H1 (cell line): ENCODE results near the gene ZNF232. TPM values are rescaled to one million over a fixed set of nuclear protein-coding genes. Genes with fewer than 3 reads are reported as not detected.

ENCODE experiments used
- CTCF ChIA-PET: fragments of 300-600 bp; sonication (Branson Sonifier 250); formaldehyde crosslinking; loops from one replicate; lab custom pipeline; 2021; ENCODE audit not compliant: partially characterized antibody; lab: Charles Lee
- POLR2A ChIA-PET: fragments of 300-600 bp; sonication (Branson Sonifier 250); formaldehyde crosslinking; loops from one replicate; lab custom pipeline; 2021; ENCODE audit warnings: inconsistent platforms; ENCODE audit not compliant: partially characterized antibody; lab: Charles Lee
- DNase-seq, 2 experiments: peaks; one replicate each; pipeline versions ENCODE4 v3.0.0 to v3.0.0-alpha.2; 2010 to 2022; ENCODE audit warnings: low spot score in 2 of 2, low read depth in 1 of 2, mixed read lengths in 1 of 2
- FAIRE-seq: peaks from 2 replicates; lab custom pipeline; 2011; peaks lifted over from hg19 to GRCh38; lab: Jason Lieb, UNC
- H2AFZ ChIP-seq: 2 replicates; pipeline ENCODE4 v1.8.1; 2012; ENCODE audit warnings: low read length, inconsistent platforms
- H2AK5ac ChIP-seq: 2 replicates; pipeline ENCODE4 v1.6.1; 2013; ENCODE audit warnings: low read depth, low read length
- H2BK120ac ChIP-seq: replicated peaks from 2 replicates; pipeline ENCODE3; 2013; ENCODE audit warnings: low read depth, low read length, inconsistent platforms
- H2BK12ac ChIP-seq: 2 replicates; pipeline ENCODE4 v1.6.1; 2013; ENCODE audit warnings: low read depth, low read length
- H2BK15ac ChIP-seq: 2 replicates; pipeline ENCODE4 v1.6.1; 2013; ENCODE audit warnings: low read length
- H2BK20ac ChIP-seq: 2 replicates; pipeline ENCODE4 v1.6.1; 2013; ENCODE audit warnings: low read length
- H2BK5ac ChIP-seq: 2 replicates; pipeline ENCODE4 v1.6.1; 2013; ENCODE audit warnings: low read depth, low read length
- H3K14ac ChIP-seq: 2 replicates; pipeline ENCODE4 v1.6.1; 2013; ENCODE audit warnings: inconsistent platforms; ENCODE audit not compliant: insufficient read length
- H3K18ac ChIP-seq: 2 replicates; pipeline ENCODE4 v1.6.1; 2013; ENCODE audit warnings: low read length; ENCODE audit errors: extremely low read depth
- H3K23ac ChIP-seq: 2 replicates; pipeline ENCODE4 v1.6.1; 2013; ENCODE audit warnings: inconsistent platforms; ENCODE audit not compliant: insufficient read length
- H3K23me2 ChIP-seq: 2 replicates; pipeline ENCODE4 v1.6.1; 2013; ENCODE audit warnings: low read depth, low read length
- H3K27ac ChIP-seq: 2 replicates; pipeline ENCODE4 v1.6.1; 2011; ENCODE audit warnings: low read depth, low read length, inconsistent platforms
- H3K27me3 ChIP-seq, 4 experiments: replicated peaks in 1 of 4; 1 replicate in 1 of 4; 2 replicates in 3 of 4; pipeline versions ENCODE4 v1.6.1 to v1.8.1; 2011 to 2013; ENCODE audit warnings: low read length in 3 of 4, mild to moderate bottlenecking in 3 of 4, inconsistent platforms in 2 of 4, mixed read lengths in 2 of 4, moderate library complexity in 1 of 4; ENCODE audit not compliant: control insufficient read depth in 3 of 4, insufficient read depth in 3 of 4; ENCODE audit errors: extremely low read depth in 1 of 4
- H3K36me3 ChIP-seq, 4 experiments: 2 replicates each; pipeline versions ENCODE4 v1.6.1 to v1.8.1; 2011 to 2013; ENCODE audit warnings: mild to moderate bottlenecking in 4 of 4, low read length in 3 of 4, moderate library complexity in 2 of 4, control low read depth in 1 of 4, inconsistent platforms in 1 of 4; ENCODE audit not compliant: insufficient read depth in 4 of 4, control insufficient read depth in 2 of 4
- H3K4ac ChIP-seq: replicated peaks from 2 replicates; pipeline ENCODE3; 2013; ENCODE audit warnings: low read length, low read depth, mixed read lengths, inconsistent platforms; ENCODE audit not compliant: insufficient read length
- H3K4me1 ChIP-seq, 4 experiments: replicated peaks in 1 of 4; 1 replicate in 1 of 4; 2 replicates in 3 of 4; pipeline versions ENCODE4 v1.6.1 to v1.8.1; 2011 to 2013; ENCODE audit warnings: low read length in 3 of 4, inconsistent platforms in 2 of 4, mixed read lengths in 1 of 4; ENCODE audit not compliant: insufficient read depth in 4 of 4, control insufficient read depth in 3 of 4
- H3K4me2 ChIP-seq, 2 experiments: 2 replicates each; pipeline versions ENCODE4 v1.6.1 to v1.8.1; 2011 to 2013; ENCODE audit warnings: low read depth in 2 of 2, low read length in 2 of 2, control low read depth in 1 of 2, inconsistent platforms in 1 of 2, mild to moderate bottlenecking in 1 of 2; ENCODE audit not compliant: insufficient read depth in 1 of 2
- H3K4me3 ChIP-seq, 4 experiments: fragments of 200-600, 300-600 bp in 1 of 4; sonication (generic), shearing (Covaris generic), sonication (Bioruptor Twin) in 1 of 4; 2 replicates each; pipeline versions ENCODE4 v1.5.1 to v1.8.1; 2011 to 2016; ENCODE audit warnings: low read length in 4 of 4, low read depth in 3 of 4, control low read depth in 2 of 4, inconsistent platforms in 2 of 4, mild to moderate bottlenecking in 2 of 4, mixed read lengths in 1 of 4, moderate library complexity in 1 of 4; ENCODE audit not compliant: insufficient read depth in 2 of 4; ENCODE audit errors: extremely low read depth in 1 of 4
- H3K56ac ChIP-seq: replicated peaks from 2 replicates; pipeline ENCODE3; 2013; ENCODE audit warnings: low read depth, mild to moderate bottlenecking, mixed read lengths, low read length, inconsistent platforms; ENCODE audit not compliant: insufficient read length
- H3K79me1 ChIP-seq: 2 replicates; pipeline ENCODE4 v1.6.1; 2013; ENCODE audit warnings: low read depth, low read length, control low read depth
- H3K79me2 ChIP-seq, 2 experiments: 2 replicates each; pipeline versions ENCODE4 v1.6.1 to v1.8.1; 2012 to 2013; ENCODE audit warnings: low read length in 2 of 2, mild to moderate bottlenecking in 2 of 2, inconsistent platforms in 1 of 2; ENCODE audit not compliant: insufficient read depth in 2 of 2, control insufficient read depth in 1 of 2
- H3K9ac ChIP-seq, 4 experiments: replicated peaks in 1 of 4; 1 replicate in 1 of 4; 2 replicates in 3 of 4; pipeline versions ENCODE4 v1.6.1 to v1.8.1; 2011 to 2013; ENCODE audit warnings: low read depth in 3 of 4, low read length in 3 of 4, control low read depth in 2 of 4, mild to moderate bottlenecking in 2 of 4, moderate library complexity in 2 of 4, inconsistent platforms in 1 of 4; ENCODE audit errors: extremely low read depth in 1 of 4
- H3K9me3 ChIP-seq, 2 experiments: 2 replicates each; pipeline versions ENCODE4 v1.6.1 to v1.8.1; 2012 to 2013; ENCODE audit warnings: mild to moderate bottlenecking in 2 of 2, moderate library complexity in 2 of 2, control low read depth in 1 of 2, inconsistent platforms in 1 of 2, low read depth in 1 of 2, low read length in 1 of 2, mixed read lengths in 1 of 2; ENCODE audit not compliant: insufficient read depth in 2 of 2
- H4K20me1 ChIP-seq, 2 experiments: replicated peaks in 1 of 2; 2 replicates each; pipeline versions ENCODE3 to v1.8.1; 2011 to 2013; ENCODE audit warnings: inconsistent platforms in 2 of 2, low read length in 2 of 2, mild to moderate bottlenecking in 1 of 2; ENCODE audit not compliant: insufficient read depth in 2 of 2, control insufficient read depth in 1 of 2
- H4K5ac ChIP-seq: 2 replicates; pipeline ENCODE4 v1.6.1; 2013; ENCODE audit warnings: low read length, low read depth, mixed read lengths, inconsistent platforms; ENCODE audit not compliant: insufficient read length
- H4K8ac ChIP-seq: 2 replicates; pipeline ENCODE4 v1.8.0; 2013; ENCODE audit warnings: mild to moderate bottlenecking, moderate library complexity, low read length, inconsistent platforms; ENCODE audit not compliant: insufficient read depth; ENCODE audit errors: extremely low read depth
- H4K91ac ChIP-seq: replicated peaks from 2 replicates; pipeline ENCODE3; 2013; ENCODE audit warnings: low read length, mixed read lengths, inconsistent platforms; ENCODE audit not compliant: insufficient read length
- CREB1 ChIP-seq: IDR thresholded peaks from 2 replicates; pipeline ENCODE4 v1.6.1; 2012; ENCODE audit warnings: inconsistent platforms
- EP300 ChIP-seq, 2 experiments: IDR thresholded peaks; 1 replicate in 1 of 2; 2 replicates in 1 of 2; pipeline ENCODE4 v1.6.1; 2011 to 2012; ENCODE audit warnings: low read depth in 2 of 2, low read length in 2 of 2, mild to moderate bottlenecking in 2 of 2, borderline replicate concordance in 1 of 2, inconsistent platforms in 1 of 2, moderate library complexity in 1 of 2
- RAD21 ChIP-seq, 2 experiments: IDR thresholded peaks in 1 of 2; conservative IDR thresholded peaks in 1 of 2; 2 replicates each; pipeline ENCODE4 v1.6.1; 2011; ENCODE audit warnings: low read depth in 2 of 2, low read length in 2 of 2, improper control_type of control experiment in 1 of 2, inconsistent platforms in 1 of 2, mild to moderate bottlenecking in 1 of 2, moderate library complexity in 1 of 2
- TAF1 ChIP-seq: IDR thresholded peaks from 2 replicates; pipeline ENCODE4 v1.6.1; 2011; ENCODE audit warnings: mild to moderate bottlenecking, low read depth, low read length
- TEAD4 ChIP-seq: IDR thresholded peaks from 2 replicates; pipeline ENCODE4 v1.6.1; 2012; ENCODE audit warnings: low read depth, low read length, inconsistent platforms, mixed read lengths
- WGBS, 2 experiments: shearing (Covaris generic) in 1 of 2; methylation state at CpG; one replicate each; pipeline versions ENCODE4 v1.1.6 to v1.1.7; 2013 to 2015; ENCODE audit warnings: low lambda C conversion rate in 2 of 2, mixed read lengths in 2 of 2, inconsistent platforms in 1 of 2, low coverage in 1 of 2, missing lambda C conversion rate in 1 of 2; ENCODE audit not compliant: insufficient replicate concordance in 2 of 2, insufficient coverage in 1 of 2, insufficient read length in 1 of 2; ENCODE audit errors: extremely low coverage in 1 of 2, missing lambda C conversion rate in 1 of 2; 5-methylcytosine and 5-hydroxymethylcytosine counted together
- polyA plus RNA-seq, 7 experiments: library from polyadenylated mRNA; depleted of rRNA in 3 of 7; stranded (reverse) in 5 of 7; unstranded in 2 of 7; fragments of >200 nt in 5 of 7; fragments of 200-250 nt in 2 of 7; gene quantifications; 1 replicate in 5 of 7; 2 replicates in 1 of 7; 4 replicates in 1 of 7; pipeline versions ENCODE4 v1.2.1 to v1.2.3, GENCODE V29; 2011 to 2013; ENCODE audit warnings: missing spikeins in 2 of 7, mixed read lengths in 2 of 7
- total RNA-seq: library from RNA; stranded (reverse); fragmentation: NEBNext Ultra II Directional; extraction: Animal tissue kit (Norgen Biotek cat#: 25700); gene quantifications from 2 replicates; pipeline ENCODE4 v1.2.1, GENCODE V29; 2021

Gene ZNF232
- total and polyA plus RNA-seq, 2 of the 8 experiments (the other 6 are each of a cell fraction or from before 2014, with no cell fraction given) = 11.1 to 41.0 TPM

GRCh38 chr17:5065227-5065744, 46.4 kb downstream of the ZNF232 start:
- H2BK120ac ChIP-seq = no peak overlapping the region
- 100% methylated on average over 1 of the region's 1 CpG; no CpG with 5 or more reads in 1 of the 2 experiments for WGBS, 2 experiments
- no peak overlapping the region for H4K91ac ChIP-seq
- DNase-seq = no peak
- H3K9ac ChIP-seq = no peak overlapping the region
- H2AK5ac ChIP-seq = no peak overlapping the region
- H2BK5ac ChIP-seq = no peak overlapping the region
- no peaks in the 10 kb centered on the region for H3K79me2 ChIP-seq
- H2AFZ ChIP-seq = no peak overlapping the region
- H2BK20ac ChIP-seq = no peak overlapping the region
- ChIA-PET CTCF (interaction anchor here (1.5 kb wide), 1 partner anchor 85 kb away, joined by 3 read pairs; no protein-coding TSS in a partner anchor), POLR2A (no interaction called here)
- H3K79me1 ChIP-seq = no peaks in the 10 kb centered on the region
- H3K27ac ChIP-seq = no peak overlapping the region
- no peak overlapping the region for H3K4ac ChIP-seq
- H3K23me2 ChIP-seq = no peaks in the 10 kb centered on the region
- no peak overlapping the region for H4K5ac ChIP-seq
- no peaks in the 10 kb centered on the region for H3K36me3 ChIP-seq
- H3K14ac ChIP-seq = no peak overlapping the region
- H2BK15ac ChIP-seq = no peak overlapping the region
- H3K23ac ChIP-seq = no peak overlapping the region
- FAIRE-seq = no peak
- H4K20me1 ChIP-seq = no peaks in the 10 kb centered on the region
- no peaks in the 10 kb centered on the region for H3K27me3 ChIP-seq
- H2BK12ac ChIP-seq = no peak overlapping the region
- H4K8ac ChIP-seq = no peak overlapping the region
- no peak overlapping the region for H3K4me2 ChIP-seq
- no peak overlapping the region for H3K4me3 ChIP-seq
- H3K56ac ChIP-seq = no peak overlapping the region
- no peaks in the 10 kb centered on the region for H3K4me1 ChIP-seq
- no peaks in the 10 kb centered on the region for H3K9me3 ChIP-seq
- H3K18ac ChIP-seq = no peak overlapping the region
- TF ChIP-seq RAD21 (IDR thresholded peaks at IDR 0.05 in 1 of 2, conservative IDR thresholded peaks at IDR 0.05 in 1 of 2; ENCODE audit: low read depth in 2 of 2, low read length in 2 of 2) (no peak), EP300 (IDR thresholded peaks at IDR 0.05; ENCODE audit: borderline replicate concordance in 1 of 2, low read depth in 2 of 2, low read length in 2 of 2) (no peak), TEAD4 (no peak), TAF1 (no peak), CREB1 (no peak)
